HG03175 (cell line): Measurements from ENCODE around the gene LSS.

Experiments
- ATAC-seq: cut with Tn5 transposase; IDR thresholded peaks from one replicate; pipeline ENCODE4 v1.9.1; 2021; ENCODE audit warnings: mild to moderate bottlenecking, moderate library complexity; ENCODE audit not compliant: unreplicated experiment

The LSS gene

GRCh38 chr21:46228345-46229051 is at the start of gene LSS:
LSS (minus strand) TSS chr21:46228774; CDS start chr21:46228745, 29 bp downstream.
- peak; percentile 84 for ATAC-seq

DNA sequence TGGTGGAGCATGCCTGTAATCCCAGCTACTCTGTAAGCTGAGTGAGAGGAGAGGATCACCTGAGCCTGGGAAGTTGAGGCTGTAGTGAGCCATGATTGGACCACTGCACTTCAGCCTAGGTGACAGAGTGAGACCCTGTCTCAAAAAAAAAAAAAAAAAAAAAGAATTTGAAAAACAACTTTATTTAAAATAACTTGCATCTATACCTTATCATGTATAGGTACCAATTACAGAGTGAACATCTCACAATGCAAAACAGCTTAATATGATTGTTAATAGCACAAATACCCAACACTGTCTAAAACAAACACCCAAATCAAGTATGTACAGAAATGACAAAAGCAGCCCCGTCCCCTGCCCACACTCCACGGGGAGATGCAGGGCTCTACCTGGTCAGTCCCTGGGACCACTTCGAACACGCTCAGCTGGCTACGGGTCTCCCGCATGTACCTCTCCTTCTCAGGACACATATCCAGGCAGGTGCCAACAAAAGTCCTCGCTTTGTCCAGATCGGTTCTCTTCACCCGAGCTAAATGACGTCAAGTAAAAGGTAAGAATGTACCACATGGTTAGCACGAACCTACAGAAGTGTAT is 46.3 kb upstream of the LSS start:
- ATAC-seq, result no peak

DNA sequence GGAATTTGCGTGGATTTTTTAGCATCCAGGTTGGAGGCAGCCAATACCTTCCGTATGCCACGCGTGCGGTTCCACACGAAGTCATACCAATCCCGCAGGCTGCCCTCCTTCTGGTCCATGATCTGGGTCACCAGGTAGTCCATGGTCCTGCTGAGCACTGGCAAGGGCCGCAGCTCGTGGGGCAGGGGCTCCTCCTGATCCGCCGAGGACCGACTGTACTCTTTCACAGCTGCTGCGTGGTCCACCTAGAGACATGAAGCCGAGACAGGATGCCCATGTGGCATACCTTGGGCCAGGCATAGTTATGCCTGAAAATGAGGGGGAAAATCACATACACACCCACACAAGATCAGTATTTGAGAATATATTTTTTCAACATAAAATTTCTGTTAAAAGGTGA is 44.8 kb upstream of the LSS start:
- no peak for ATAC-seq

DNA sequence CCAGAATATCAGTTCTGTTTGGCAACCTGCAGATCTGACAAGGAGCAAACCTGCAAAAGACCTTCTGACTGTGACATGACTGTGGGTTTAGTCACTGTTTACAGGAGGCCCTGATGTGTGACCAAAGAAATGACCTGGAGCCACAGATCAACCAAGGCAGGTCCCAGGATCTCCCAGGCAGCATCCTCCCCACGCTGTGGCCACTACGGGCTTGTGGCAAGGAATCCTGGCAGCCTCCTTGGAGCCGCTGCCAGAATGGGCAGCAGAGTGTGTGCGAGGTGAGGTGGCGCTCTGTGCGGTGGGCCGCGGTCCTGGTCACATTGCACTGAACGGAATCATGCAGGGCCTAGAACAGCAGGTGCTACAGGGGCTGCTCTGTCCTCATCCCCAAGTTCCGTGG is 40.9 kb upstream of the LSS start:
- no peak for ATAC-seq

DNA sequence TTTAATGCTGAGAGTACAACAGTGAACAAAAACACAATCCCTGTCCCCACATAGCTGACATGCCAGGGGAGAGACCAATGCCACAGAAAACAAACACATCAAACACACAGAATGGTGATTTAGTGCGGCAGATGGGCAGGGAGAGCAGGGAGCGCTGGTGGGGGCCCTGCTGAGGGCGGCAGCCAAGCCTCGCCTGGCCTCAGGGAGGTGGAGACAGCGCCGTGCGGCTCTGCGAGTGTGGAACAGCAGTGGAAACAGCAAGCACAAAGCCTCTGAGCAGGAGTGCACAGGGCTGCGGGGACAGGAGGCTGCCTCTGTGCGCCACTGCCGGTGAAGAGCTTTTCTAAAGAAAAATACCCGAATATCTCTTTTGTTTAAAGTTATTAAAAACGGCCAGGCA is 39.8 kb upstream of the LSS start:
- no peak for ATAC-seq

- ATAC-seq, result no peak
These were observed 38.4 kb upstream of the LSS start for GRCh38 chr21:46266946-46267345.

GRCh38 chr21:46265736-46266525 is 37.4 kb upstream of the LSS start:
- no peak for ATAC-seq

GRCh38 chr21:46264690-46265144 is 36.1 kb upstream of the LSS start:
- no peak for ATAC-seq

GRCh38 chr21:46264046-46264689 is 35.6 kb upstream of the LSS start:
- no peak for ATAC-seq

DNA sequence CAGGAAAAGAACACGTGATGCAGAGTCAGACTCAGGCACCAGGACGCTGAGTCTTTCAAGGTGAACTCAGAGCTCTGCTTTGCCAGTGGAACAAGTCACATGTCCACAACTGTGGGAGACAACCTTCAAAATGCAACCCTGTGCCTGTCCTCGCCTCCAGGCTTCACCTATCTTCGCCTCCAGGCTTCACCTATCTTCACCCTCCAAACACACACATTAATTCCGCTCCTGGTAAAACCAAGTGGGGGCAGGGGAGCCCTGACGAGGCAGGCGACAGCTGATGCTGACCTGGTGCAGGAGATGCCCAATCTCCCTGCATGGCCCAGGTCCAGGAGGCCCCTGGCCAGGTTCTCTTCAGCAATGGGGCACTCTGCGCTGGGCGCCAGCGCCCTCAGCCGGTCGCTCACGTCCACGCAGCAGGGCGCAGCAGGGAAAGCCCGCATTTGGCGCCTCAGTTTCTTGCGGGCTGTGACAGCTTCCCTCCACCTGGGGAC is 28.0 kb upstream of the LSS start:
- no peak for ATAC-seq

GRCh38 chr21:46255758-46256337 is 27.3 kb upstream of the LSS start:
- ATAC-seq, result no peak

GRCh38 chr21:46255166-46255565 is 26.6 kb upstream of the LSS start:
- ATAC-seq, result no peak

DNA sequence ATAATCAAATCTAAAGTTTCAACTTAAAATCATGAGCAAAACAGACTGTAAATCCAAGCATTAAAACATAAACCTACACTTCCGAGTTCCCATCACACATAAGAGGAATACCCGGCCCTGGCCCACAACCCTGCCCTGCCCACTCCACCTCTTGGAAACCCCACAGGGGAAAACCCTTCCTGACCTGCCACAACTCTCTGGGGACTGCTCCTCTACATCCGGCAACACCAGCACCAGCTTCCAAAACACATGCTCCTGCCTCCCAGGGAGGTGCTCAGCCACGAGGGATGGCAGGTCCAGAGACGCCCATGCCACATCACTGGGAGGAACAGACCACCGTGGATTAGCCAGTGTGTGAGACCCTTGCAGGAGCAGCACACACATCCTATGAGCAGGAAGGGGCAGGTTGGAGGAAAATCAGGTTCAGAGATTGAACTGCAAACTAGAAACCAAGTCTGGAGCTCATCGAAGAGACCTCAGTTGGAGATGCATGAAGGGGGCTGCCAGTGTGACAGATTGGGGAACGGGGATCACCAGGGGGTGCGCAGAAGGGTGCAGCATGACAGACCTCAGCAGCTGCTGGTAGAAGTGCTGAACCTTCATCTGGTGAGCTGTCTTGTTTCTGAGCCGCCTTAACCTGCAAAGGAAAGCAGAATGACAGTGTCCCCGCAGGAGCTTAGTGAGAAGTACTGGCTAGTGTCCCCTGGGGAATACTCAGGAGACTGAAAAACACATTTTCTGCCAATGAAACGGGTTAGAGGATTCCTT is 25.8 kb upstream of the LSS start:
- ATAC-seq, result no peak

GRCh38 chr21:46253610-46254124 is 25.1 kb upstream of the LSS start:
- ATAC-seq, result peak; percentile 49

- ATAC-seq, result no peak
These were observed 24.3 kb upstream of the LSS start for GRCh38 chr21:46252840-46253239.

DNA sequence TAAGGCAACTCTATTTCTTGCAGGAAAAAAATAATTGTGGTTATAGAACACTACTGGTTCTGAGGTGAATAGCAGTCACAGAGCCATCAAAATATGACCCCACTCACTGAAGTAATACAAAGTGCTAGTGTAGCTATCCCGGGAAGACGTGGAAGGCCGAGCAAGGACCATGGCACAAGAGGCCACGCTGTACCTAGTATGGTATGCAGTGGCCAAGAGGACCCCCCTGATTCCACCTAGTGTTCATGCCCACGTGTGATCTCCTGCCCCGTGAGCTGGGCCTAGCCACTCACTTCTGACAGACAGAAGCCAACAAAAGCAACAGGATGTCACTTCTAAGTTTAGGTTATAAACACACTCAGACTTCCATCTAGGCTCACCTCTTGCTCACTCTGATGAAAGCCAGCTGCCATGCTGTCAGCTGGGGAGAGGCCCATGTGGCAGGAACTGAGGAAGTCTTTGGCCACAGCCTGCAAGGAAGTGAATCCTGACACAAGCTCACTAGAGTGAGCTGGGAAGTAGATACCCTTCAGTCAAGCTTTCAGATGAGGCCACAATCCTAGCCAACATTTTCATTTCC is 21.7 kb upstream of the LSS start:
- no peak for ATAC-seq

DNA sequence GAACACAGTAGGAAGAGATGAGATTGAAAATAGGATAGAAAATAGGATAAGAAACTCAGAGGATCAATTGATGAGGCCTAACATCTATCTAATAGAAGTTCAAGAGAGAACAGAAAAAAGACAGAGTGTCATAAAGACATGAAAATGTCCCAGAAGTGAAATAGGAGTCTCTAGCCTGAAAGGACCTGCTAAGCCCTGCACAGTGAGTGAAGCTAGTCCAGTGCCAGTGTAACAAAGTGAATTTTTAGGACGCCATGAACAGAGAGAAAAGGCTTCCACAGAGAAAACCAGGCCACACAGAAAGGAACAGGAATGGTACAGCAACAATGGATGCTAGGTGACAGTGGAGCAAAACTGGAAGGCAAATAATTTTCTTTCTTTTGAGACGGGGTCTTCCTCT is 20.3 kb upstream of the LSS start:
- no peak for ATAC-seq

DNA sequence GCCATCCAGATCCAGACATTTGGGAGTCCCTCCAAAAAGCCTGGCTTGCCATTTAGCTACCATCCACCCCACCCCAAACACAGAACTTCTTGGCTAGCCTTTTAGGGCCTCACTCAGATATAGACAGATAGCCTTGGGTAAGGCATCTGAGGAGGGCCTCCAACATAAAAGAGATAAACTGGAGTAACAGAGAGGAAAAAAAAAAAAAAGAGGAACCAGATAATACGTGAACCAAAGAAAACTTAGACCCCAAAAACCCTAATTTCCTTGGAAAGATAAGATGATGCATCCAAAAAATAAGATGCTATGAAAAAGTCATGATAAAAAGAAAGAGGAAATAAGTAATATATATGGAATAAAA is 19.8 kb upstream of the LSS start:
- no peak for ATAC-seq

GRCh38 chr21:46247699-46248421 is 19.3 kb upstream of the LSS start:
- ATAC-seq, result no peak
